OCI-LY7 (cell line): ENCODE measurements around the gene FGD2.

Experiments
- EZH2phosphoT487 ChIP-seq: fragments of 200-600 bp; sonication (generic); IDR thresholded peaks from 2 replicates; pipeline ENCODE4 v1.6.1; 2018; ENCODE audit warnings: low read depth, borderline replicate concordance, mild to moderate bottlenecking, mixed run types, antibody characterized with exemption, low read length, moderate library complexity, mixed read lengths
- TF ChIP-seq, protein P1 (sequence below): fragments of 200-600 bp; sonication (generic); conservative IDR thresholded peaks from 2 replicates; pipeline ENCODE4 v1.5.1; 2014; ENCODE audit warnings: mild to moderate bottlenecking, antibody characterized with exemption, low read length, moderate library complexity, mixed read lengths

DNA sequence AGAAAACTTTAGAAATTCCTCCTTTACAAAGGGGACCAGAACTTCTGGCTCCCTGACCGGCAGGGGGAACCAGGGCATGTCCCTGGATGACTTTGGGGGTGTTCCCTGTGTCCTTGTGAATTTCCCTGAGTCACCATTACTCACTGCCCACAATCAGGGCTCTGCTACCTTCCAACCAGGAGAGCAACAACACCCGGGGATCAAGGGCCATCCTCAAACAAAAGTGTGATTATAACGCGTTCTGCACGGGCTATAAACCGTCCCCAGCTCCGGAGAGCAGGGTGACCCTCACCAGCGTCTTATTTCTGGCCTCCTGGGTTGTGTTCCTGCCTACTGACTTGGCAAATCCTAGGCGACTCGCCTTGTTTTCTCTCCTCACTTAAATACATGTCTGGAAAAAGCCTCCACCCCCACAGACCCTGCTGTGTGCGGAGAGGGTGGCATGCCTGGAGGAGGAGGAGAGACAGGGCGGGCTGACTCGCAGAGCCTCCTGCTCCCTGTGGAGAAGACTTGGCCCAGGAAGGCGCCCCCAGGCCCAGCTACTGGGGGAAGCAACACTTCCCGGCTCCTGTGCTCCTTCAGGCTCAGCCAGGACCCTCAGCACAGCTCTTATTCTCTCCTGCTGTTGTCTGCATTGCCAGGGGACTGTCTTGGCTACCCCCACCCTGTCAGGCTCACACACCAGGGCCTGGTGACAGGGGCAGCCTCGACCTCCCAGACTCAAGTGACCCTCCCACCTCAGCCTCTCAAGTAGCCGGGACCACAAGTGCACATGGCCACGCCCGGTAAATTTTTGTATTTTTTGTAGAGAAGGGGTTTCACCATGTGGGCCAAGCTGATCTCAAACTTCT lies 54.1 kb downstream of the FGD2 start:
- TF ChIP-seq, protein P1, sequence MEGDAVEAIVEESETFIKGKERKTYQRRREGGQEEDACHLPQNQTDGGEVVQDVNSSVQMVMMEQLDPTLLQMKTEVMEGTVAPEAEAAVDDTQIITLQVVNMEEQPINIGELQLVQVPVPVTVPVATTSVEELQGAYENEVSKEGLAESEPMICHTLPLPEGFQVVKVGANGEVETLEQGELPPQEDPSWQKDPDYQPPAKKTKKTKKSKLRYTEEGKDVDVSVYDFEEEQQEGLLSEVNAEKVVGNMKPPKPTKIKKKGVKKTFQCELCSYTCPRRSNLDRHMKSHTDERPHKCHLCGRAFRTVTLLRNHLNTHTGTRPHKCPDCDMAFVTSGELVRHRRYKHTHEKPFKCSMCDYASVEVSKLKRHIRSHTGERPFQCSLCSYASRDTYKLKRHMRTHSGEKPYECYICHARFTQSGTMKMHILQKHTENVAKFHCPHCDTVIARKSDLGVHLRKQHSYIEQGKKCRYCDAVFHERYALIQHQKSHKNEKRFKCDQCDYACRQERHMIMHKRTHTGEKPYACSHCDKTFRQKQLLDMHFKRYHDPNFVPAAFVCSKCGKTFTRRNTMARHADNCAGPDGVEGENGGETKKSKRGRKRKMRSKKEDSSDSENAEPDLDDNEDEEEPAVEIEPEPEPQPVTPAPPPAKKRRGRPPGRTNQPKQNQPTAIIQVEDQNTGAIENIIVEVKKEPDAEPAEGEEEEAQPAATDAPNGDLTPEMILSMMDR: no peak
- no peak for TF ChIP-seq EZH2phosphoT487
